Stimulated activated naive CD8-positive, alpha-beta T cell treated with anti-CD3 and anti-CD28 coated beads, Interleukin-15, amount 100 ng/mL, for 72 hours (primary cell): ENCODE data around the gene SRCAP.

Experiments used
- ATAC-seq: fragments of 150-1000 bp; cut with Tn5 transposase; 2 replicates; pipeline ENCODE4 v1.10.0; 2021; ENCODE audit warnings: mild to moderate bottlenecking, moderate library complexity
- DNase-seq, 2 donors: peaks; one replicate each; pipeline ENCODE4 v3.0.0; 2021 to 2022
- H3K27ac Mint-ChIP-seq, 2 donors: one replicate each; pipeline ENCODE4 v1.8.0; 2022; ENCODE audit warnings: mild to moderate bottlenecking in 2 of 2, mixed read lengths in 2 of 2, moderate library complexity in 2 of 2
- H3K27me3 Mint-ChIP-seq: one replicate; pipeline ENCODE4 v1.8.0; 2022; ENCODE audit warnings: mixed read lengths
- H3K4me1 Mint-ChIP-seq: one replicate; pipeline ENCODE4 v1.8.0; 2022; ENCODE audit warnings: mild to moderate bottlenecking, mixed read lengths
- H3K4me3 Mint-ChIP-seq, 2 donors: one replicate each; pipeline ENCODE4 v1.8.0; 2022; ENCODE audit warnings: mild to moderate bottlenecking in 2 of 2, mixed read lengths in 2 of 2, moderate library complexity in 1 of 2
- H3K9me3 Mint-ChIP-seq, 2 donors: one replicate each; pipeline ENCODE4 v1.8.0; 2022; ENCODE audit warnings: mixed read lengths in 2 of 2

The SRCAP gene

GRCh38 chr16:30698816-30699614, at the start of gene SRCAP:
Gene SRCAP, plus strand, starts transcription at chr16:30699171. Its CDS starts 1,654 bp downstream, at chr16:30700825.
- Mint-ChIP-seq H3K9me3 (no peaks in the 10 kb centered on the region), H3K4me1 (peaks cover 46% of the 10 kb centered on the region), H3K27ac (peak within 1 kb of the TSS; percentile 100), H3K4me3 (peak within 1 kb of the TSS; percentile 84 to 98), H3K27me3 (no peaks in the 10 kb centered on the region)
- DNase-seq (peak; percentile 84 to 89), ATAC-seq (peak; percentile 51)

GRCh38 chr16:30649725-30650368, 49.1 kb upstream of the SRCAP start:
- no peaks in the 10 kb centered on the region for H3K9me3 Mint-ChIP-seq
- peak; percentile 7 for ATAC-seq

GRCh38 chr16:30650369-30651123, 48.4 kb upstream of the SRCAP start, which contains the start of gene PRR14:
Gene PRR14, plus strand, starts transcription at chr16:30650960. Its CDS starts 686 bp downstream, at chr16:30651646.
- Mint-ChIP-seq H3K27ac (peak within 1 kb of the TSS; percentile 96 to 97), H3K4me3 (peak within 1 kb of the TSS; percentile 89 to 96), H3K9me3 (no peaks in the 10 kb centered on the region), H3K4me1 (peaks cover 30% of the 10 kb centered on the region), H3K27me3 (no peaks in the 10 kb centered on the region)
- DNase-seq: peak; percentile 97 to 99
- ATAC-seq: peak; percentile 82

More at GRCh38 chr16:30649725-30650368, 49.1 kb upstream of the SRCAP start:
- no peaks in the 10 kb centered on the region for H3K27me3 Mint-ChIP-seq
- DNase-seq: peak; percentile 41 to 67
- peak overlapping the region; percentile 96 to 97 for H3K27ac Mint-ChIP-seq
- peaks cover 26% of the 10 kb centered on the region for H3K4me1 Mint-ChIP-seq
- H3K4me3 Mint-ChIP-seq: peak overlapping the region; percentile 89 to 96

DNA sequence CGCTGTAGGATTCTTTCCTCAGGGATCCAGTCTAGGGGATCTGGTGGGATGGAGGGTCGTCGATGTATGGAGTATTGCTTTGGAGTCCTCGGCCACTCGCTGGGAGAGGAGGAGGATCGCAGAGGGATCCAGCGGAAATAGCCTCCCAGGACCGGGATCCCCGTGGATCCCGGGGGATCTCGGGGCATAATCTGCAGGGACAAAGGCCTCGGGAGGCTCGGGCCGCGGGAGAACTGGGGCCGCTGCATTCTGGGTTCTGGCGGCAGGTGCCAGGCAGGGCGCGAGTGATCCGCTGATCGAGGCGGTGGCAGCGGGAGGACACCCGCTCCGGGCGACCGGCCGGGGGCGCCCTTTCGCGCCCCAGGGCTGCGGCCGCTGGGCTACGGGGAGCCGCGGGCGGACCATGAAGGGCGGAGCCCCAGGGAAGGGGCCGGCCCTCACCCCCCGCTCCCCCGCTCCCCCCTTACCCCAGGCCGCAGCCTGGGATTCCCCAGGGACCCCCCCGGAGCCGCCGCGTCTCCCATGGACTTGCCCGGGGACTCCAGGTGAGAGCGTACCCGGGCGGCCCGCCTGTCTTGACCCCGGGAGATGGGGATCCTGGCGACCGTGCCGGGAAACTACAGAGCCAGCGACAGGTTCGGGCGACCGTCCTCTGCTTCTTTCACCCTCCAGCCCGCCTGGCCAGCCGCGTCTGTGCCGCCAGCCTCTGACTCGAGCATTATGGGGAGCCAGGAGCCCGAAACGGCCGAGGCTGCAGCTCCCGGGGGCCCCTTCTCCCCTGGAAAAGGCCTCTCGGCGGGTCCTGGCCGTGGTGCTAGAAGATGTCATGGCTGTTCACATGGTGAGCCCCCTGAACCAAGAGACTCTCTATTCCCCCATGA, 47.6 kb upstream of the SRCAP start:
- Mint-ChIP-seq H3K9me3 (no peaks in the 10 kb centered on the region), H3K4me1 (peaks cover 39% of the 10 kb centered on the region), H3K27me3 (no peaks in the 10 kb centered on the region), H3K4me3 (peak overlapping the region; percentile 89 to 96), H3K27ac (peak overlapping the region; percentile 96 to 97)
- ATAC-seq (peak; percentile 77), DNase-seq (peak; percentile 88 to 89)

DNA sequence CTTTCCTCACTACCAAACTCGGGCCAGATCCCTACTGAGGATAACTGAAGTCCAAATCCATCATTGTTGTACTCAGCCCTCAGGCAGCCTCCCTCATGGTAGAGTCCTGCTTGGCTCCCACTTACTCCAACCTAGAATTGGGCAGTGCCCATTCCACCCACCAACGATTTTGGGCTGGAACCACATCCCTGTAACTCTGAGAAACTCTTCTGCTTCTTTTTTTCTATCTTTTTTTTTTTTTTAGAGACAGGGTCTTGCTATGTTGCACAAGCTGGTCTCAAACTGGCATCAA, 47.0 kb upstream of the SRCAP start:
- H3K4me3 Mint-ChIP-seq: peak overlapping the region; percentile 89 to 95
- H3K4me1 Mint-ChIP-seq: peaks cover 45% of the 10 kb centered on the region
- H3K27ac Mint-ChIP-seq: peak overlapping the region; percentile 77 to 96
- ATAC-seq (no peak), DNase-seq (no peak)
- no peaks in the 10 kb centered on the region for H3K9me3 Mint-ChIP-seq
- H3K27me3 Mint-ChIP-seq: no peaks in the 10 kb centered on the region

DNA sequence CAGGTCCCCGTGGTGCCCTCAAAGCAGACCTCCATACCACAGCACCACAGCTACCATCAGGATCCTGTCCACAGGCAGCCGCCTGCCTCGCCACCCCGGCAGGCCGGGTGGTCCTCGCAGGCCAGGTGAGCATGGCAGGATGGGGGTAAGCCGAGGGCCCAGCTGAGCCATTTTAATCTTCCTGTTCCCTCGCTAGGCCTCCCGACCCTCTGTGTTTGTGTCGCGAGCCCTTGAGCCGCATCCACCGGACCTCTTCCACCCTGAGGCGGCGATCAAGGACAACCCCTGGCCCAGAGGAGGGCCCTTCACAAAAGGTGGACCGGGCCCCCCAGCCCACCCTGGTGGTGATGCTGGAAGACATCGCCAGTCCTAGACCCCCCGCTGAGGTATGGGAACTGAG, 46.3 kb upstream of the SRCAP start:
- DNase-seq: no peak
- Mint-ChIP-seq H3K27me3 (no peaks in the 10 kb centered on the region), H3K9me3 (no peaks in the 10 kb centered on the region), H3K4me3 (peak overlapping the region; percentile 89 to 95), H3K27ac (peak overlapping the region; percentile 27 to 32), H3K4me1 (peaks cover 52% of the 10 kb centered on the region)
- ATAC-seq: no peak

GRCh38 chr16:30654856-30655255, 44.1 kb upstream of the SRCAP start:
- H3K27me3 Mint-ChIP-seq: no peaks in the 10 kb centered on the region
- no peaks in the 10 kb centered on the region for H3K9me3 Mint-ChIP-seq
- no peak overlapping the region for H3K4me3 Mint-ChIP-seq
- H3K4me1 Mint-ChIP-seq: peaks cover 50% of the 10 kb centered on the region
- DNase-seq (no peak), ATAC-seq (no peak)
- peak overlapping the region in 1 of 2 donors; percentile 80 for H3K27ac Mint-ChIP-seq

DNA sequence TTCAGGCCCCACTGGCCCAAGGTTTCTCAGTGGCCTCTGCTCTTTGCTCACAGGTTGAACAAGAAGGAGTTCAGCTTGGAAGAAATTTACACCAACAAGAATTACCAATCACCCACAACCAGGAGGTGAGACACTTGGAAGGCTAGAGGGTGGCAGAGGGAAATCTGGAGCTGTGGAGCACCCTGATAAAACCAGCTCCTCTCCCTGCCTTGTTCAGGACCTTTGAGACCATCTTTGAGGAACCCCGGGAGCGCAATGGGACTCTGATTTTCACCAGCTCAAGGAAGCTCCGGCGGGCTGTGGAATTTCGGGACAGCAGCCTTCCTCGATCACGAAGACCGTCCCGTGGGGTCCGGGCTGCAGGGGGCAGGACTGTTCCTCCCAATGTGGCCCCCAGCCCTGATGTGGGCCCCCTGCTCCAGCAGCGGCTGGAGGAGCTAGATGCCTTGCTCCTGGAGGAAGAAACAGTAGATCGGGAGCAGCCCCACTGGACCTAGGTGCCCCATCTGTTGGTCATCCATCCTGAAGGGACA, 43.1 kb upstream of the SRCAP start:
- Mint-ChIP-seq H3K4me3 (no peak overlapping the region), H3K4me1 (peaks cover 50% of the 10 kb centered on the region), H3K9me3 (no peaks in the 10 kb centered on the region), H3K27ac (peak overlapping the region in 1 of 2 donors; percentile 53), H3K27me3 (no peaks in the 10 kb centered on the region)
- ATAC-seq (no peak), DNase-seq (no peak)

DNA sequence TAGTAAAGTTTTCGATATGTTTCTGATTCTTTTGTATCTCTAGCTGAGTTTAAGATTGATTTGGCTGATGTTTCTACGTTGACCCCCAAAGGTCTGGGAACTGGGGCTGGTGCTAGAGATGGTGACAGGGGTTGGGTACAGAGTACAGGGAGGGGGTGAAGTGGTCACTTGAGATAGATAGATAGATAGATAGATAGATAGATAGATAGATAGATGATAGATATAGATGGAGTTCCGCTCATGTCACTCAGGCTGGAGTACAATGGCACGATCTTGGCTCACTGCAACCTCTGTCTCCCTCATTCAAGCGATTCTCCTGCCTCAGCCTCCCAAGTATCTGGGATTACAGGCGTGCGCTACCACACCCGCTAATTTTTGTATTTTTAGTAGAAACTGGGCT, 42.6 kb upstream of the SRCAP start:
- peak overlapping the region in 1 of 2 donors; percentile 22 for H3K4me3 Mint-ChIP-seq
- ATAC-seq (no peak), DNase-seq (no peak)
- no peaks in the 10 kb centered on the region for H3K27me3 Mint-ChIP-seq
- H3K9me3 Mint-ChIP-seq: no peaks in the 10 kb centered on the region
- H3K27ac Mint-ChIP-seq: no peak overlapping the region
- H3K4me1 Mint-ChIP-seq: peaks cover 55% of the 10 kb centered on the region

GRCh38 chr16:30656974-30657865, 41.8 kb upstream of the SRCAP start:
- Mint-ChIP-seq H3K9me3 (no peaks in the 10 kb centered on the region), H3K4me1 (peaks cover 57% of the 10 kb centered on the region), H3K27ac (peak overlapping the region; percentile 87 to 100), H3K27me3 (no peaks in the 10 kb centered on the region), H3K4me3 (peak overlapping the region; percentile 74 to 94)
- ATAC-seq: no peak
- no peak for DNase-seq

DNA sequence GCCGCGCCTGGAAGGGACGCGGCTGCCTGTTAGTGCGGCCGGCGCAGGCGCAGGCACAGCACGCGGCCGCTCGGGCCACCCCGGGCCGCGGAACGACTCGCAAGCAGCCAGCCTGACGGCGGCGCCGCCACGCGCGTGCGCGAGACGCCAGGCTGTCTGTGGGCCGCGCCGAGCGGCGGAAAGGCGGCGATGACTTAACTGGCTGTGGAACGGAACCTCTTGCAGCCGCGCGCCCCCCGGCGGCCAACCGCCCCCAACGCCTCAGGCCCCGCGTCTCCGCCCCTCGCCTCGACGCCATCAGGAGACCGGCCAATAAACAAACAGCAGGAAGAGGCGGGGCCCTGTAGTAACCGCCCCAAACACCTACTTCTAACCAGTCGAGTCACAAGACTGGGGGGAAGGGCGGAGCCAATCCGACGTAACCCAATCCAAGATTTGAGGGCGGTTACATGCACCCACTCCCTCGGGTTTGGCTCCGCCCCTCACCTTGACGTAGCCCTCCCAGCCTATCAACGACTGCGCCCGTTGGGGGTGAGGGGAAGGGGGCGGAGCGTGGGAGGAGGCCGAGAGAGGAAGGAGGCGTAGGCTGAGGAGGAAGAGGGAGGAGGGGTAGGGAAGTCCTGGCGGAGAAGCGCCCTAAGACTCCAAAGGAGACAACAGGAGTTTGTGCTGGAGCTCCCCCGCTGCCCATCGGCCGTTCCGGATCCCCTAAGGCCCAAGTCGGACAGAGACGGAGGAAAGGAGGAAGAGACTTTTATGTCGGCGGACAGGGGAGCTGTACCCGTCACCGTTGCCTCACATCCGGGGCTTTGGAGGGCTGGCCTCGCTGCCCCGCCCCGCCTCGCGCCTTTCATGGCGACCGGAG, 40.9 kb upstream of the SRCAP start, which contains the start of gene FBRS:
Gene FBRS, plus strand, starts transcription at position 566 of the 865 bp plus-strand sequence. CDS start 1,088 bp downstream, outside the sequence.
- H3K4me3 Mint-ChIP-seq: peak within 1 kb of the TSS; percentile 93 to 94
- H3K27ac Mint-ChIP-seq: peak within 1 kb of the TSS; percentile 100
- no peaks in the 10 kb centered on the region for H3K9me3 Mint-ChIP-seq
- peak; percentile 80 for ATAC-seq
- peak; percentile 100 for DNase-seq
- H3K4me1 Mint-ChIP-seq: peaks cover 57% of the 10 kb centered on the region
- H3K27me3 Mint-ChIP-seq: no peaks in the 10 kb centered on the region

GRCh38 chr16:30658731-30659506, 40.1 kb upstream of the SRCAP start:
- Mint-ChIP-seq H3K27me3 (no peaks in the 10 kb centered on the region), H3K4me3 (peak overlapping the region; percentile 93 to 94), H3K27ac (peak overlapping the region; percentile 100), H3K9me3 (no peaks in the 10 kb centered on the region), H3K4me1 (peaks cover 63% of the 10 kb centered on the region)
- DNase-seq (no peak), ATAC-seq (peak; percentile 62)
